ENCODE data around the gene SH3GL1. TPM values are rescaled to one million over a fixed set of nuclear protein-coding genes. Genes with fewer than 3 reads are reported as not detected.

Gene SH3GL1
- total RNA-seq, 1 donor from 2014 or later: 65.6 TPM

GRCh38 chr19:4443966-4444764 is 43.8 kb upstream of the SH3GL1 start:
- DNase-seq (ENCODE audit: extremely low spot score in 2 of 2): no peak
- Histone ChIP-seq H3K27ac (no peak overlapping the region), H3K4me1 (peaks cover 9% of the 10 kb centered on the region), H3K27me3 (no peaks in the 10 kb centered on the region), H3K36me3 (peaks cover 0 to 40% of the 10 kb centered on the region in 2 donors), H3K4me3 (no peak overlapping the region), H3K9me3 (no peaks in the 10 kb centered on the region)
- intact Hi-C loops (cut with DNase I): no loop called here
- TF ChIP-seq POLR2A (IDR thresholded peaks at IDR 0.05): no peak
- TF ChIP-seq POLR2AphosphoS5 (IDR thresholded peaks at IDR 0.05; ENCODE audit: insufficient read depth in 1 of 2, low read depth in 1 of 2): no peak
- no peak for TF ChIP-seq CTCF (IDR thresholded peaks at IDR 0.05)

- peaks cover 0 to 34% of the 10 kb centered on the region in 2 donors for H3K36me3 ChIP-seq
Observed at GRCh38 chr19:4443188-4443587, 42.8 kb upstream of the SH3GL1 start.

GRCh38 chr19:4442819-4443146 is 42.4 kb upstream of the SH3GL1 start:
- DNase-seq (ENCODE audit: extremely low spot score in 2 of 2): no peak
- no peaks in the 10 kb centered on the region for H3K27me3 ChIP-seq
- H3K27ac ChIP-seq: no peak overlapping the region
- peaks cover 0 to 30% of the 10 kb centered on the region in 2 donors for H3K36me3 ChIP-seq
- no peaks in the 10 kb centered on the region for H3K4me1 ChIP-seq
- H3K9me3 ChIP-seq: no peaks in the 10 kb centered on the region
- intact Hi-C loops (cut with DNase I): no loop called here
- H3K4me3 ChIP-seq: no peak overlapping the region
- TF ChIP-seq CTCF (IDR thresholded peaks at IDR 0.05) (no peak), POLR2AphosphoS5 (IDR thresholded peaks at IDR 0.05; ENCODE audit: insufficient read depth in 1 of 2, low read depth in 1 of 2) (no peak), POLR2A (IDR thresholded peaks at IDR 0.05) (no peak)

More at GRCh38 chr19:4443188-4443587, 42.8 kb upstream of the SH3GL1 start:
- no peak for DNase-seq (ENCODE audit: extremely low spot score in 2 of 2)
- Histone ChIP-seq H3K9me3 (no peaks in the 10 kb centered on the region), H3K4me1 (no peaks in the 10 kb centered on the region), H3K4me3 (no peak overlapping the region), H3K27ac (no peak overlapping the region), H3K27me3 (no peaks in the 10 kb centered on the region)
- TF ChIP-seq POLR2A (IDR thresholded peaks at IDR 0.05): no peak
- no peak for TF ChIP-seq POLR2AphosphoS5 (IDR thresholded peaks at IDR 0.05; ENCODE audit: insufficient read depth in 1 of 2, low read depth in 1 of 2)
- no peak for TF ChIP-seq CTCF (IDR thresholded peaks at IDR 0.05)
- intact Hi-C loops (cut with DNase I): no loop called here

- H3K36me3 ChIP-seq: peaks cover 0 to 24% of the 10 kb centered on the region in 2 donors
- H3K27ac ChIP-seq: no peak overlapping the region
- no peak for TF ChIP-seq POLR2A (IDR thresholded peaks at IDR 0.05)
- no peak for TF ChIP-seq CTCF (IDR thresholded peaks at IDR 0.05)
- no peak for TF ChIP-seq POLR2AphosphoS5 (IDR thresholded peaks at IDR 0.05; ENCODE audit: insufficient read depth in 1 of 2, low read depth in 1 of 2)
- no peaks in the 10 kb centered on the region for H3K9me3 ChIP-seq
- no peak for DNase-seq (ENCODE audit: extremely low spot score in 2 of 2)
- no peak overlapping the region for H3K4me3 ChIP-seq
- intact Hi-C loops (cut with DNase I): no loop called here
- no peaks in the 10 kb centered on the region for H3K27me3 ChIP-seq
- H3K4me1 ChIP-seq: no peaks in the 10 kb centered on the region
Observed at GRCh38 chr19:4441994-4442818, 41.9 kb upstream of the SH3GL1 start.
